ENCODE data around the gene AP3S2. TPM values are rescaled to one million over a fixed set of nuclear protein-coding genes. Genes with fewer than 3 reads are reported as not detected.

AP3S2 gene
- total and polyA plus RNA-seq, 2 donors: 12.2 to 30.3 TPM

DNA sequence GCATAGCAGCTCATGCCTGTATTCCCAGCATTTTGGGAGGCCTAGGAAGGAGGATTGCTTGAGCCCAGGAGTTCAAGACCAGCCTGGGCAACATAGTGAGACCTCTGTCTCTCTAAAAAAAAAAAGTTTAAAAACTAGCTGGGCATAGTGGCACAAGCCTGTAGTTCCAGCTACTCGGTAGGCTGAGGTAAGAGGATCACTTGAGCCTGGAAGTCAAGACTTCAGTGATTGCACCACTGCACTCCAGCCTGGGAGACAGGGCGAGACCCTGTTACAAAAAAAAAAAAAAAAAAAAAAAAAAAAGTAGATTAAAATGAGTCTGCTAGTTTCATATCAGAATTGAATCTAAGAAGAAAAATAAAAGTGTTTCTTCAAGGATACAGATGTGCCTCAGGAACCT lies 46.7 kb downstream of the AP3S2 start:
- WGBS: 94% methylated on average over 2 of the region's 2 CpGs
- H3K27ac ChIP-seq (ENCODE audit: low read depth in 1 of 2, low read length in 1 of 2): no peak overlapping the region
- no peaks in the 10 kb centered on the region for H3K4me1 ChIP-seq (ENCODE audit: control insufficient read depth in 2 of 2, insufficient read depth in 2 of 2, low read length in 2 of 2)
- DNase-seq (ENCODE audit: low read depth in 6 of 9, low spot score in 9 of 9): no peak
- H3K9me3 ChIP-seq (ENCODE audit: control insufficient read depth in 2 of 2, insufficient read depth in 1 of 2, low read length in 1 of 2): no peaks in the 10 kb centered on the region
- no peak overlapping the region for H3K4me3 ChIP-seq (ENCODE audit: low read length in 2 of 2)
- H3K36me3 ChIP-seq (ENCODE audit: control insufficient read depth in 2 of 2, insufficient read depth in 2 of 2, low read length in 1 of 2): peaks cover 10 to 11% of the 10 kb centered on the region in 2 donors
- H3K27me3 ChIP-seq (ENCODE audit: control insufficient read depth in 2 of 2, insufficient read depth in 1 of 2, low read length in 1 of 2): no peaks in the 10 kb centered on the region

- H3K9me3 ChIP-seq (ENCODE audit: control insufficient read depth in 2 of 2, insufficient read depth in 1 of 2, low read length in 1 of 2): no peaks in the 10 kb centered on the region
- no peak overlapping the region for H3K4me3 ChIP-seq (ENCODE audit: low read length in 2 of 2)
- 94% methylated on average over 5 of the region's 5 CpGs for WGBS
- H3K27ac ChIP-seq (ENCODE audit: low read depth in 1 of 2, low read length in 1 of 2): no peak overlapping the region
- no peaks in the 10 kb centered on the region for H3K4me1 ChIP-seq (ENCODE audit: control insufficient read depth in 2 of 2, insufficient read depth in 2 of 2, low read length in 2 of 2)
- no peaks in the 10 kb centered on the region for H3K27me3 ChIP-seq (ENCODE audit: control insufficient read depth in 2 of 2, insufficient read depth in 1 of 2, low read length in 1 of 2)
- H3K36me3 ChIP-seq (ENCODE audit: control insufficient read depth in 2 of 2, insufficient read depth in 2 of 2, low read length in 1 of 2): peaks cover 10 to 11% of the 10 kb centered on the region in 2 donors
- no peak for DNase-seq (ENCODE audit: low read depth in 6 of 9, low spot score in 9 of 9)
These were observed 48.4 kb downstream of the AP3S2 start for GRCh38 chr15:89845305-89845893.

DNA sequence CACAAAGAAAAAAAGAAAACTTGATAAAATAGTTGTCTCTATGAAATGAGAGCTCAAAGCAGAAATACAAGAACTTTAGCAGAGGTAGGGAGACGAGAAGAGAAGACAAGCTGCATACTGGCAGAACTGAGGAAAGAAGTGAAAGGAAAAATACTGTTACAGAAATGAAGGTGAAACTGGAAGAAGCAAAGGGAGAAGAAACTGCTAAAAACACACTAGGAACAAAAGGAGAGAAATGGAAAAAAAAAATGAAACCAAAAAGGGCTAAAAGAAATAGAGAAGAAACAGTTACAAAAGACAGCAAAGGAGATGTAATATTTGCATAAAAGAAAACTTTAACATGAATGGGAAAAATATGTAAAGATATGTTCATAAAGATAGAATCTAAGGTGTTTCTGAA lies 51.8 kb downstream of the AP3S2 start:
- Histone ChIP-seq H3K27me3 (ENCODE audit: control insufficient read depth in 2 of 2, insufficient read depth in 1 of 2, low read length in 1 of 2) (no peaks in the 10 kb centered on the region), H3K36me3 (ENCODE audit: control insufficient read depth in 2 of 2, insufficient read depth in 2 of 2, low read length in 1 of 2) (peaks cover 19 to 23% of the 10 kb centered on the region in 2 donors), H3K9me3 (ENCODE audit: control insufficient read depth in 2 of 2, insufficient read depth in 1 of 2, low read length in 1 of 2) (no peaks in the 10 kb centered on the region), H3K27ac (ENCODE audit: low read depth in 1 of 2, low read length in 1 of 2) (no peak overlapping the region), H3K4me1 (ENCODE audit: control insufficient read depth in 2 of 2, insufficient read depth in 2 of 2, low read length in 2 of 2) (peaks cover 0 to 2% of the 10 kb centered on the region in 2 donors), H3K4me3 (ENCODE audit: low read length in 2 of 2) (no peak overlapping the region)
- DNase-seq (ENCODE audit: low read depth in 6 of 9, low spot score in 9 of 9): no peak
- WGBS: 97% methylated on average over 1 of the region's 1 CpG

DNA sequence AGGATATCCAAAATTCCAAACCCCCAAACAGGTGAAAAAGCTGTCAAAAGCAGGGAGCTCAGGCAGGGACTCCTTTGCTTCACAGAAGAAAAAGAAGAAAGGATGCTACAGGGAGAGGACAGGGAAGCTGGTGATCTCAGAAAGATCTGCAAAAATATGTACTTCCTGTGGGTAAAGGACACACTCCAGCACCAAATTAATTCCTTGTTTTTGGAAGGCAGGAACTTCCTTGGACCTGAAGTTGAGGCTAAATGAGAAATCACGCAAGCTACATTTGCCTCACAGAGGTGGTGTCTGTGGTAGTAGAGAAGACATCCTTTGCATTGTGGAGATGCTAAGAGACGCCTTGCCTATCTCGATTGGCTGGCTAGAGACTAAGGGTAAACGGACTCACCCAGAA lies 52.5 kb downstream of the AP3S2 start:
- WGBS: 95% methylated on average over 4 of the region's 4 CpGs
- peaks cover 21 to 30% of the 10 kb centered on the region in 2 donors for H3K36me3 ChIP-seq (ENCODE audit: control insufficient read depth in 2 of 2, insufficient read depth in 2 of 2, low read length in 1 of 2)
- no peak for DNase-seq (ENCODE audit: low read depth in 6 of 9, low spot score in 9 of 9)
- H3K4me3 ChIP-seq (ENCODE audit: low read length in 2 of 2): no peak overlapping the region
- H3K4me1 ChIP-seq (ENCODE audit: control insufficient read depth in 2 of 2, insufficient read depth in 2 of 2, low read length in 2 of 2): peaks cover 0 to 4% of the 10 kb centered on the region in 2 donors
- no peaks in the 10 kb centered on the region for H3K27me3 ChIP-seq (ENCODE audit: control insufficient read depth in 2 of 2, insufficient read depth in 1 of 2, low read length in 1 of 2)
- no peaks in the 10 kb centered on the region for H3K9me3 ChIP-seq (ENCODE audit: control insufficient read depth in 2 of 2, insufficient read depth in 1 of 2, low read length in 1 of 2)
- H3K27ac ChIP-seq (ENCODE audit: low read depth in 1 of 2, low read length in 1 of 2): no peak overlapping the region

- H3K9me3 ChIP-seq (ENCODE audit: control insufficient read depth in 2 of 2, insufficient read depth in 1 of 2, low read length in 1 of 2): no peaks in the 10 kb centered on the region
- H3K27me3 ChIP-seq (ENCODE audit: control insufficient read depth in 2 of 2, insufficient read depth in 1 of 2, low read length in 1 of 2): no peaks in the 10 kb centered on the region
- H3K4me1 ChIP-seq (ENCODE audit: control insufficient read depth in 2 of 2, insufficient read depth in 2 of 2, low read length in 2 of 2): peaks cover 0 to 4% of the 10 kb centered on the region in 2 donors
- WGBS: 99% methylated on average over 4 of the region's 4 CpGs
- H3K4me3 ChIP-seq (ENCODE audit: low read length in 2 of 2): no peak overlapping the region
- H3K27ac ChIP-seq (ENCODE audit: low read depth in 1 of 2, low read length in 1 of 2): no peak overlapping the region
- DNase-seq (ENCODE audit: low read depth in 6 of 9, low spot score in 9 of 9): no peak
- H3K36me3 ChIP-seq (ENCODE audit: control insufficient read depth in 2 of 2, insufficient read depth in 2 of 2, low read length in 1 of 2): peaks cover 30 to 43% of the 10 kb centered on the region in 2 donors
These were observed 54.5 kb downstream of the AP3S2 start for GRCh38 chr15:89839167-89839810.

DNA sequence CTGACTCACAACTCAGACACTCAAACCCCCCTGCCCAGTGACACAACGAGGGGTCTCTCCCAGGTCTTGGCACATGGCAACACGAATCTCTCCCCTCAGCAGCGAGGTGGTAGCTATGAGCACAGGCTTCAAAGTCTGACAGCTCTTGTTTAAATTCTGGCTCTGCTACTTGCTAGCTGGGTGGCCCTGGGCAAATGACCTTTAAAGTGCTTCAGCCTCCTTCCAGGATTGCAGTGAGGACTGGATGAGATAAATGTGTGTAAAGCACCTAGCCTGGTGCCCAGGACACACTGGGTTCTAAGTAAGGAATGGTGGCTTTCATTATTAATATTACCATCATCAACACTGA lies 56.0 kb downstream of the AP3S2 start:
- Histone ChIP-seq H3K27ac (ENCODE audit: low read depth in 1 of 2, low read length in 1 of 2) (no peak overlapping the region), H3K36me3 (ENCODE audit: control insufficient read depth in 2 of 2, insufficient read depth in 2 of 2, low read length in 1 of 2) (peaks cover 42 to 58% of the 10 kb centered on the region in 2 donors), H3K27me3 (ENCODE audit: control insufficient read depth in 2 of 2, insufficient read depth in 1 of 2, low read length in 1 of 2) (no peaks in the 10 kb centered on the region), H3K9me3 (ENCODE audit: control insufficient read depth in 2 of 2, insufficient read depth in 1 of 2, low read length in 1 of 2) (no peaks in the 10 kb centered on the region), H3K4me1 (ENCODE audit: control insufficient read depth in 2 of 2, insufficient read depth in 2 of 2, low read length in 2 of 2) (peaks cover 0 to 4% of the 10 kb centered on the region in 2 donors), H3K4me3 (ENCODE audit: low read length in 2 of 2) (no peak overlapping the region)
- no peak for DNase-seq (ENCODE audit: low read depth in 6 of 9, low spot score in 9 of 9)
- 71% methylated on average over 3 of the region's 3 CpGs for WGBS

- DNase-seq (ENCODE audit: low read depth in 6 of 9, low spot score in 9 of 9): no peak
- Histone ChIP-seq H3K4me1 (ENCODE audit: control insufficient read depth in 2 of 2, insufficient read depth in 2 of 2, low read length in 2 of 2) (peaks cover 0 to 4% of the 10 kb centered on the region in 2 donors), H3K36me3 (ENCODE audit: control insufficient read depth in 2 of 2, insufficient read depth in 2 of 2, low read length in 1 of 2) (peaks cover 42 to 58% of the 10 kb centered on the region in 2 donors), H3K27me3 (ENCODE audit: control insufficient read depth in 2 of 2, insufficient read depth in 1 of 2, low read length in 1 of 2) (no peaks in the 10 kb centered on the region), H3K27ac (ENCODE audit: low read depth in 1 of 2, low read length in 1 of 2) (peak overlapping the region in 1 of 2 donors; percentile 70), H3K4me3 (ENCODE audit: low read length in 2 of 2) (no peak overlapping the region), H3K9me3 (ENCODE audit: control insufficient read depth in 2 of 2, insufficient read depth in 1 of 2, low read length in 1 of 2) (no peaks in the 10 kb centered on the region)
- WGBS: 36% methylated on average over 6 of the region's 6 CpGs
These were observed 56.5 kb downstream of the AP3S2 start for GRCh38 chr15:89837134-89837829.

GRCh38 chr15:89836267-89837133 lies 57.3 kb downstream of the AP3S2 start:
- peak overlapping the region in 1 of 2 donors; percentile 70 for H3K27ac ChIP-seq (ENCODE audit: low read depth in 1 of 2, low read length in 1 of 2)
- H3K9me3 ChIP-seq (ENCODE audit: control insufficient read depth in 2 of 2, insufficient read depth in 1 of 2, low read length in 1 of 2): no peaks in the 10 kb centered on the region
- WGBS: 73% methylated on average over 11 of the region's 11 CpGs
- peaks cover 42 to 64% of the 10 kb centered on the region in 2 donors for H3K36me3 ChIP-seq (ENCODE audit: control insufficient read depth in 2 of 2, insufficient read depth in 2 of 2, low read length in 1 of 2)
- DNase-seq (ENCODE audit: low read depth in 6 of 9, low spot score in 9 of 9): no peak
- no peak overlapping the region for H3K4me3 ChIP-seq (ENCODE audit: low read length in 2 of 2)
- no peaks in the 10 kb centered on the region for H3K27me3 ChIP-seq (ENCODE audit: control insufficient read depth in 2 of 2, insufficient read depth in 1 of 2, low read length in 1 of 2)
- peaks cover 0 to 4% of the 10 kb centered on the region in 2 donors for H3K4me1 ChIP-seq (ENCODE audit: control insufficient read depth in 2 of 2, insufficient read depth in 2 of 2, low read length in 2 of 2)

All from thymus (tissue), 11 donors.